ENCODE results near the gene LRFN5.

GRCh38 chr14:41615011-41615595, 8.4 kb downstream of the LRFN5 start:
- no peak for TF ChIP-seq POLR2AphosphoS5 (IDR thresholded peaks at IDR 0.05)
- TF ChIP-seq CTCF (IDR thresholded peaks at IDR 0.05): no peak

Data from suprapubic skin (tissue), 3 donors.